Left kidney (tissue), 2 donors: ENCODE measurements around the gene SLK. TPM values are rescaled to one million over a fixed set of nuclear protein-coding genes. Genes with fewer than 3 reads are reported as not detected.

Experiments
- DNase-seq: peaks from one replicate; pipeline ENCODE4 v3.0.0-alpha.2; 2013
- polyA plus RNA-seq: library from polyadenylated mRNA; unstranded; fragments of 120-200 nt; gene quantifications from one replicate; pipeline ENCODE4 v1.2.1, GENCODE V29; 2013; ENCODE audit not compliant: insufficient read length

Gene SLK
- polyA plus RNA-seq, 1 donor: 73.6 TPM

DNA sequence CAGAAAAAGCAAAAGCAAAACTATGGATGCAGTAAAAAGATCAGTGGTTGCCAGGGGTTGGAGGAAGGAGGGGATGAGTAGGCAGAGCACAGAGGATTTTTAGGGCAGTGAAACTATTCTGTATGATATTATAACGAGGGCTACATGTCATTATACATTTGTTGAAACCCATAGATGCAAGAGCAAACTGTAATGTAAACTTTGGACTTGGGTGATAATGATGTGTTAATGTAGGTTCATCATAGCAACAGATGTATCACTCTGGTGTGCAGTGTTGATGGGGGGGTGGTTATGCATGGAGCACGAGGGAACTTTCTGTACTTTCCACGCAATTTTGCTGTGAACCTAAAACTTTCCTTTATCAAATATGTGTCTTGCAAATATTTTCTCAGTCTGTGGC lies 23.2 kb downstream of the SLK start:
- DNase-seq: no peak

DNA sequence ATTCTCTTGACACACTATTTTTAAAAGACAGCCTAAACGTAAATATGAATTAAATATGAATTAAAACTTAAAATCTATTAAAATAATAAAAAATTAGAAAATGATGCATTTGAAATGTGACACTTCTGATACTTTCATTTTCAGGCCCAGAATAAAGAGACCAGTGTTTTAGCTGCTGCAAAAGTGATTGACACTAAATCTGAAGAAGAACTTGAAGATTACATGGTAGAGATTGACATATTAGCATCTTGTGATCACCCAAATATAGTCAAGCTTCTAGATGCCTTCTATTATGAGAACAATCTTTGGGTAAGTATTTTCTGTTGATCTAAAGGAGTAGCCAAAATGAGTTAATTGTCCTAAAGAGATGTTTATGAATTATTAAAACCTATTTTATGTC lies 23.6 kb downstream of the SLK start:
- no peak for DNase-seq

DNA sequence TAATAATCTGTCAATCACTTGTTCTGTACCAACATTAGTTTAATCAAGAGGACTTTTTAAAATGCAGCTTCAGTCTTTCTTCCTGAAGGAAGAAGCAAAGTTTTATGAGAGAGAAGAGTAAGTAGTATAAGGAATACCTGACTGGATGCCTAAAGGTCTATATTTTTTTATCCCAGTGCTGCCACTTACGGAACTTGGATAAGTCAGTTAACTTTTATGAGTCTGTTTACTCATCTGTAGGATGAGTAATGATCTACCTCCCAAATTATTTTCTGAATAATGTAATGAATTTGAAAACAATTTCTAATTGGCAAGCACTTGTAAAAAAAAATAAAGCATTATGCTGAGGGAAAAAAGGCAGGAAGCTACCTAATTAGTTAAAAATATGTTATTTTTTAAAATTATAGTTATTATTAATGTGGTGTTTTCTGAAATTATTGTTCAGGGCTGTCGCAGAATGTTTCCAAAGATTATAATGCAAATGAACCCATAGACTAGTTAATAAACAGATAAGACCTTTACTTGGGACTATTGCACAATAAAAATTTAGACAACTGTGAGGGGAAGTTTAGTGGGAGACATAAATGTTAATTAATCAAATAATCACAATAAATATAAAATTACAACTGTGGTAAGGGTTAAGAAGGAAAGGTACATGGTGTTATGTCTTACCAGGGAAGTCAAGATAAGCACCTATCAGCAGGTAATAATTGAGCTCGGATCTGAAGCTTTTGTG lies 24.6 kb downstream of the SLK start:
- no peak for DNase-seq

DNA sequence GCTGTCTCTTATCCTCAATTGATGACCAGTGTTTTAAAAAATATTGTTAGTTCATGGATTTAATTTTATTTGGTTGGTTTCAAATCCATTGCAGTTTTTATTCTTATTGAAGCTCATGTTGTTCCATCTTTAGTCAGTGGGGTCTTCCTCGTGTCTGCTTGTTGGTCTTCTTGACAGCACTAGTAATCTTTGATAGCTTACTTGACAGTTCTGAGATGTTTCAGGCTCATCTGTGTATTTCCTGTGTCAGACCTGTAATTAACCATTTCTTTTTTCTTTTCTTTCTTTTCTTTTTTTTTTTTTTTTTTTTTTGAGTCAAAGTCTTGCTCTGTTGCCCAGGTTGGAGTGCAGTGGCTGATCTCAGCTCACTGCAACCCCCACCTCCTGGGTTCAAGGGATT lies 28.2 kb downstream of the SLK start:
- no peak for DNase-seq

DNA sequence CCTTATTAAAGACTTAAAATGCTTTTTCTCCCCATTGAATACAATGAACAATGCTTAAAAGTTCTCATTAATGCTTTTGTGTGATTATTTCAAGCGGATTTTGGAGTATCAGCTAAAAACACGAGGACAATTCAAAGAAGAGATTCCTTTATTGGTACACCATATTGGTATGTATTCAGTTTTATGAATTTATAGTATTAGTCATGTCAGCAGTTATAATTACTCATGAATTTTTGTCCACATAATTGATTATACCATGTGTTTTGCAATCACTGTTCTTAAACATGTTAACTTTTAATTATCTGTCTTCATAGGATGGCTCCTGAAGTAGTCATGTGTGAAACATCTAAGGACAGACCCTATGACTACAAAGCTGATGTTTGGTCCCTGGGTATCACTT lies 31.9 kb downstream of the SLK start:
- no peak for DNase-seq

- DNase-seq: no peak
Measured at GRCh38 chr10:104002911-104003310, 36.0 kb downstream of the SLK start.

DNA sequence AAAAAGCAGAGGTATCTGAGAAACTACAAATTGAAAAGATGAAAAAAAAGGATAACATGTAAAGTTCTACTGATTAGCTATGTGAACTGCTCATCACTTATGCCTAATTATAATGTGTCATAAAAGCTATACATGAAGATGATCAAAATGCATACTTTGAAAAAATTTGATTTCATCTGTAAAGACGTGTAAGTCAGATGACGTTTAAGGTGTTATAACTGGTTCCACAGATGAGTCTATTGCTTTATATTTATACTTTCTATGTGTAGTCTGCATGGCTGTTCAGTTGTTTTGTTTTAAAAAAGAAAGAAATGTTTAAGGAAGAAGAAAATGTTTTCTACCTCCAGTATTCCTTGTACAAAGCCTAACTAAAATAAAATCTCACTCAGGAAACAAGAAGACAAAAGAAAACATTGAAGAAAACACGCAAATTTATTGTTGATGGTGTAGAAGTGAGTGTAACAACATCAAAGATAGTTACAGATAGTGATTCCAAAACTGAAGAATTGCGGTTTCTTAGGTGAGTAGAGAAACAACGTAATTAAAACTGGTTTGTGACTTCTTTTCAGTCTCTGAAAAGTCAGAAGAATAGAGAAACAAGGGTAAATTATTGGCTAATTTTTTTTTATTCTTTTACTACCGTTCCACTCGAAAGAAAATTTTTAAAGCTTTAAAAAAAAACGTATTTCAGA lies 38.4 kb downstream of the SLK start:
- no peak for DNase-seq

DNA sequence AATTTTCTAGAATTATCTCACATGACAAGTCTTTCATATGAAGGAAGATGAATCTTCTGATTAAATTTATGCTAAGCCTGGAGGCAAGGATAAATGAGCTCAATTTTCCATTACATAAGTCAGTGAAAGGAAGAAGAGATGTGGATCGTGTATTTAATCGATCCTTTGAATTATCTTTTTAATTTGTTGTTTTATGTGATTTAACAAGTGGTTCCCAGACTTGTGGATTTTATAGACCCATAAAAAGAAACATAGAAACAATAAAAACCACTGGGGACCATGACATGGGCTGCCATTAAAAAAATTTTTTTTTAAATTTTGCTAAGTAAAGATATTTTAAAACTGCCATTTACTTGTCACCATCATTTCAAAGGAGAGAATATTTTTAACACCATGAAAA lies 45.0 kb downstream of the SLK start:
- DNase-seq: no peak

GRCh38 chr10:104013489-104013888 lies 46.5 kb downstream of the SLK start:
- no peak for DNase-seq

DNA sequence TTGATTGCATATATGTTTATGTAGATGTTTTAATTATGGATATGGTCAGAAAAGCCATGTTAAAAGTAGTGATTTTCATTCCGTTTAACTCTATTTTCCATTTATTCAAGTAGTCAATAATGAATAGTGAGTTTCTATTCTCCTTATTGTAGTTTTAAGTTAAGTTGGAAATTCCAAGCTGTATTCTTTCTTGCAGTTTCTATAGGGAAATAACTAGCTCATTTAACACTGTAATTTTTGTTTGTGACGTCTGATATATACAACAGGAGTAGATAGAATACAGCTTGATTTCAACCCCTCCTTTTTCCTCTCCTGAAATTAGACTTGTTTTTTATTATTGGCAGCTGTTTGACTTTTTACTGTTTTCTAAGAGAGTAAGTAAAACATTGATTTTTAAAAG lies 47.2 kb downstream of the SLK start:
- DNase-seq: no peak

GRCh38 chr10:104016661-104017060 lies 49.7 kb downstream of the SLK start:
- no peak for DNase-seq

GRCh38 chr10:104018471-104018870 lies 51.5 kb downstream of the SLK start:
- DNase-seq: no peak

DNA sequence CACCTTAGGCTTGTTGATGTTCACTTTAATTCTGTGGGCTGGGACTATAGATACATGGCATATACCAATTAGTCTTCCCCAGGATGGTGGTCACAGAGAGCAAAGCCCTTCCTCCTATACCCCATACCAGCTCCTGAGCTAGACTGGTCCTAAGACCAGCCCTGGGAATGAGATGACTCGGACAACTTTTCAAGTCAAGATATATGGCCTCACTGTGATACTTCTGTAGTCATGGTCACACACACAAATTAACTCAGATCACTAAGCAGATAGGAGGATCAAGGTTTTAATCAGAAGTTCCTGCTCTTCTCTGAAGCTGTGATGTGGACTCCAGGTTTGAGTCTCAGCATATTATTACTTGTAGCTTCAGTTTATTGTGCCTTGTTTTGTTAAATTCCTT lies 53.1 kb downstream of the SLK start:
- DNase-seq: no peak

DNA sequence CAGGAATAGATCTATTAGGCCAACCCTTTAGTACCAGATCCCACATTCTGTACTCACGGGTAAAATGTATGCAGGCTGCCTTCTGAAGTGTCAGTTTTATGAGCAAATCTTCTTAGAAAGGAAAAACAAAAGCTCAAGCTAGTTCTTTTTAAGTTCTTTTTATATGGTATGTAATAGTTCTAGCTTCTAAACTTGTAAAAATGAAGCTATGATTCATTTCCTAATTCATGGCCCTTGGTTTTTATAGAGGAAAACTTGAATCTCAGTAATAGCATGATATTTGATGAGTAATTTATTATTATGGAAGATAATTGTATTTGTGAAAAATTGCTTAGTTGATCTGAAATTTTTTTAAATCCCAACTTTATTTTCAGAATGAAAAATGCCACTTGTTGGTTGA lies 54.3 kb downstream of the SLK start:
- DNase-seq: no peak

GRCh38 chr10:104022026-104022425 lies 55.1 kb downstream of the SLK start:
- no peak for DNase-seq

- no peak for DNase-seq
Measured at GRCh38 chr10:104025524-104025923, 58.6 kb downstream of the SLK start.

DNA sequence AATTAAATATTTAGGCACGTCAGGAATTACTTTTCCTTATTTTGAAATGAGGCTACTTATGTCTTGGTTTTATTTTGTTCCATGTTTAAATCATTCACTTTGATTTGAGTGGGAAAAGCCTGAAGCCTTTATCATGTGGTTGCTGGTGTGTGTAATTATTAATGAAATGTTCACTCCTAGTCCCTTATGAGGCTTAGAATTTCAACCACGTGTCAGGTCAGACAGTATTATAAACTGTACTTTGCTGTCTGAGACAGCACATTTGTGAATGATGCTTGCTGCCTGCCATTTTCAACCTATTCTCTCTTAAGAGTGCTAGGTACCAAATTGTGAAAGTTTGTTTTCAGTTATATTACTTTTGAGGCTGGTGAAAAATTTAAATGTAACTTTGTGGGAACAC lies 59.8 kb downstream of the SLK start:
- DNase-seq: peak; percentile 29

GRCh38 chr10:104028146-104028545 lies 61.2 kb downstream of the SLK start:
- DNase-seq: peak; percentile 10

DNA sequence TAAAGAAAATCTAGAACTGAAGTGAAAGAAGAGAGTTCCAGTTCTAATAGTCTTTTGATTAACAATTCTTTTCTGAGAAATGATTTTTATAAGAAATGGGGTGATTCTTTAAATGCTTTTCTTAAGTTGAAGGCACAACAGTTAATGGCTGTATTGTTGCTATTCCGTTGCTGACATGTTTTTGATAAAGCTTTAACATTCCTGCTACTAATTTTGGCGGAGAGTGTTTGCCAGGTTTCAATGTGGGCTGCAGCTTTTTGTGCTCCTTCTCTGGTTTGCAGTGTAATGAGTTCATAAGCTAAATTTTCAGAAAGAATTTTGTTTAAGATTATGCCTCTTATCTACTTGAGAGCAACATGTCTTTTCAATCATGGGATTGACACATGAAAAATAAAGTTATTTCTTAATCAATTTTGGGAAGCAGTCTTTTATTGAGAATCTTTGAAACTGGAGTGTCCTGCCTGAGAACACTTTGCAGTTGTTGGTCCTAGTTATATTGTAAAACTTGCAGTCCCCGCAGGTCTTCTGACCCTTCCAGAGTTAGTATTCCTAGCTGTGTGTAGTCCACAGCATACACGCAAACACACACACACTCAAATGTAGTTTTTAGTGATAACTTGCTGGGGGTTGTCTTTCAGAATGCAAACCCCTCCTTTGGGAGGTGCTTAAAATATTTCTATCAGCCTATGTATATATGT lies 62.0 kb downstream of the SLK start:
- DNase-seq: no peak

DNA sequence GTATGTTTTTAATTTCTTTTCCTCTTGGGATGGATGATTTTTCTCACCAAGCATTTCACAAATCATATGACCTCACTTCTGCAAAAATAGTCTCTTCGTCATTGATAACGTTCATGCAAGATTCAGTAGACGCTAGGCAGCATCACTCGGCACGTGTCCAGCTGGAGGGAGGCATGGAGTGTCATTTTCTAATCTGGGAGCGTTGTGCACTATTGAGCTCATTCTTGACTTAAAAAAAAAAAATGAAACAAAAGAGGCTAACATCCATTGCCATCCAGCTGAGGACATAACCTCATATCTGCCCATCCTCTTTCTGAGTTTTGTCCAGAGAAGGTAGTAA lies 62.6 kb downstream of the SLK start:
- no peak for DNase-seq

DNA sequence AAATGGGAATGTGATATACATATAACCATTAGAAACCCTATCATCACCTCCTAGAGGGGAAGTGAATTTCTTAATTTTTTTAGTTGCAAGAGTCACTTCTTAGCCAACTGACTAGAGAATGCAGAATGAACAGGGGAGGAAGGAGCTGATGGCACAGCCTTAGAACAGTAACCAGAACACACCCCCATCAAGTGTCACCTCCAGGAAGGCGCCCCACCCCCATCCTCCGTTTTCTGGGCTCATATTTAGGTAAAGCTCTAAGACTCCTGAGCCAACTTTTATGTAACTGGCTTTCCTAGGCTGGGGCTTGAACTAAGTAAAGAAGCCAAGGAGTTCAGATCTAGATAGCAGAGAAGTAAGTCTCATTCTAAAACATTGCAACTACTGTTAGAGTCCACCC lies 64.7 kb downstream of the SLK start:
- DNase-seq: no peak

- no peak for DNase-seq
Measured at GRCh38 chr10:104032144-104032775, 65.3 kb downstream of the SLK start.

GRCh38 chr10:104033401-104033930 lies 66.5 kb downstream of the SLK start:
- no peak for DNase-seq
